EH (cell line): ENCODE measurements around the gene PADI1.

Experiments used
- DNase-seq: peaks from one replicate; pipeline ENCODE4 v3.0.0-alpha.2; 2015; ENCODE audit warnings: low read depth

The PADI1 gene, protein sequence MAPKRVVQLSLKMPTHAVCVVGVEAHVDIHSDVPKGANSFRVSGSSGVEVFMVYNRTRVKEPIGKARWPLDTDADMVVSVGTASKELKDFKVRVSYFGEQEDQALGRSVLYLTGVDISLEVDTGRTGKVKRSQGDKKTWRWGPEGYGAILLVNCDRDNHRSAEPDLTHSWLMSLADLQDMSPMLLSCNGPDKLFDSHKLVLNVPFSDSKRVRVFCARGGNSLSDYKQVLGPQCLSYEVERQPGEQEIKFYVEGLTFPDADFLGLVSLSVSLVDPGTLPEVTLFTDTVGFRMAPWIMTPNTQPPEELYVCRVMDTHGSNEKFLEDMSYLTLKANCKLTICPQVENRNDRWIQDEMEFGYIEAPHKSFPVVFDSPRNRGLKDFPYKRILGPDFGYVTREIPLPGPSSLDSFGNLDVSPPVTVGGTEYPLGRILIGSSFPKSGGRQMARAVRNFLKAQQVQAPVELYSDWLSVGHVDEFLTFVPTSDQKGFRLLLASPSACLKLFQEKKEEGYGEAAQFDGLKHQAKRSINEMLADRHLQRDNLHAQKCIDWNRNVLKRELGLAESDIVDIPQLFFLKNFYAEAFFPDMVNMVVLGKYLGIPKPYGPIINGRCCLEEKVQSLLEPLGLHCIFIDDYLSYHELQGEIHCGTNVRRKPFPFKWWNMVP

DNA sequence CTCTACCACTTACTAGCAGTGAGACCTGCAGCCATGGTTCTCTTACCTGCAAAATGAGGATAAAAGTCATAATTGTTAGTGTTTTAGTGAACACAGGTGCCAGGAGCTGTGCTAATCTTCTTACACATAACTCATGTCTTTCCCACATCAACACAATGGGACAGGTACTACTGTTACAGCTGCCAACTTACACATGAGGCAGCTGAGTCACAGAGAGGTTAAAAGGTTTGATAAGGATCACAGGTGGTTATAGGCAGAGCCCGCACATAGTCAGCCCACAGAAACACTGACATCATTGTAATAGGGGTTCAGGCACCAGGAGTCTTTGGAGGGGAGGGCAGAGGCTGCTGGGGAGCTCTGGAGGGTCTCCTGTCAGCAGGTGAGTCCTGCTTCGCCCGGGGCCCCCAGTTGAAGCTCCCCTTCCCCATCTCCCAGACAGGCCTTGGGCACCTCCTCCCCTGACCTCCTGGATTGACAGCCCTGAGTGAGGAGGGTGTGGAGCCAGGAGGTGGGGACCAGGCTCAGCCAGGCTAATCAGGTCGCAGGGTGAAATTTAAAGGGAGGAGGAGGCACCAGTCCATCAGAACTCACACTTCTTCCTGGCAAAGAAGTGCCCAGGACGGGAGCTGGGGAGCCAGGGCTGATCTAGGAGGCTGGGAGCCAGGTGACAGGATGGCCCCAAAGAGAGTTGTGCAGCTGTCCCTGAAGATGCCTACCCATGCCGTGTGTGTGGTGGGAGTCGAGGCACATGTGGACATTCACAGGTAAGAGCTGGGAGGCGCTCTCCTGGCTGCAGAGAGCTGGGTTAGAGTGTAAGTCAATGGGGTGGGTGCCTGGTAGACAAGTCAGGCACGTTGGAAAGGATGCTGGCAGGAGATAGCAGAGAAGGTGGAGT, at the start of gene PADI1:
Gene PADI1 (plus strand): TSS at position 583 of the 895 bp plus-strand sequence. CDS start 90 bp downstream, at position 673.
- DNase-seq, result no peak

DNA sequence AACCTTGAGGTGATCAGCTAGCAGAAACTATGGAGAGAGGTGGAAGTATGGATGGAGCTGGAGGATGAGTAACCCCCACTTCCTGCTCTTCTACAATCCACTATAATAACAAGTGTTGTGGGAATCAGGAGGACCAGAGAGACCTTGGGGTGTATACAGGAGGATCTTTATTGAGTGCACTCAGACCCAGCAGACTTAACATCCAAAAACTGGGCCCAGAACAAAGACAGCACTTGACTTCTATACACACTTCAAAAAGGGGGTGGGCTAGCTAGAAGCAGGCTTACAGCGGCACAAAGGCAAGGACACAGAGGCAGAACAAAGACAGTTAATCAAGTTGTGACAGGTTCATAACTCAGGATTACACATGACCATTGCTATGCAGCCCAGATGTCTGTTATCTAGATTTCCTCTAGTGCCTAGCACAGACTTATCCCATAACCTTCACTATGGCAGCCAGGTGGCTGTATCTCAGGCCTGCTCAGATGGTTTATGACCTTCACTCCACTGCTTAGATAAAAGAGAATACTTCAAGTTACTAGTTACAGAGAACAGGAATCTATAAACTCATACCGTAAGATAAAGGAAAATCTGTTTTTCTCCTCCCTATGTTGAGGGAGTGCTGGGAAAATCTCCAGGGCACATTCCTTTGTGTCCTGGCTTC, 49.5 kb upstream of the PADI1 start:
- DNase-seq, result peak; percentile 21

DNA sequence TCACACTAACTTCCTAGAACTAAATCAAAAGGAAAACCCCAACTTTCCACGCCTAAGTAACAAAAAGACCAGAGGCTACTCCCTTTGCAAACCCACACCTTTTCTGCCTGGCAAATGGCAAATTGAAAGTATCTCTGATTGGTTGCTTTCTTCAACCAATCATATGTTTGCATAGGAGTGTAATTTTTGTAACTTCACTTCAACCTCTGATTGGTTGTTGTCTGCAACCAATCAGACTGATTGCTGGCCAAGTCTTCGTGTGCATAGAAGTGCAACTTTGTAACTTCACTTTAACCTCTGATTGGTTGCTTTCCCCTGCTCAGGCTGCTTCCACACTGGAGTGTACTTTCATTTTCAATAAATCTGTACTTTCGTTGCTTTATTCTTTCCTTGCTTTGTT, 48.8 kb upstream of the PADI1 start:
- DNase-seq, result peak; percentile 12

DNA sequence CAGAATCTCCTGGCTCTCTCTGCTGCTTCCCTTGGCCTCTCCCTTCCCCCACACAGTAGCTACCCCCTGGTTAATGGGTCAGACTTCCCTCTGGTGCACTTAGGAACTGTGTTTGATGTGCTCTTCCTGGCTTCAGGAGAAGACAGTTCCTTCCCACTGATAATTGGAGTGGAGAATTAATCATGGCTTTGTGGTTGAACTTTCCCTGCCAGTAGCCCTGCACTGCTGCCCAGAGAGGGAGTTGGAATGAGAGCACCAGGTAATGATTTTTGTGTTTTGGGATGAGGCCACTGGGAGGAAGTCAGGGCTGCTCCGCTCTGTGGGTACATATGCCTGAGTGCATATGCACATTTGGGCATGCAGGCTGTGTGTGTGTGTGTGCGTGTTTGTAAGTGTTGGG, 46.0 kb upstream of the PADI1 start:
- peak; percentile 23 for DNase-seq

DNA sequence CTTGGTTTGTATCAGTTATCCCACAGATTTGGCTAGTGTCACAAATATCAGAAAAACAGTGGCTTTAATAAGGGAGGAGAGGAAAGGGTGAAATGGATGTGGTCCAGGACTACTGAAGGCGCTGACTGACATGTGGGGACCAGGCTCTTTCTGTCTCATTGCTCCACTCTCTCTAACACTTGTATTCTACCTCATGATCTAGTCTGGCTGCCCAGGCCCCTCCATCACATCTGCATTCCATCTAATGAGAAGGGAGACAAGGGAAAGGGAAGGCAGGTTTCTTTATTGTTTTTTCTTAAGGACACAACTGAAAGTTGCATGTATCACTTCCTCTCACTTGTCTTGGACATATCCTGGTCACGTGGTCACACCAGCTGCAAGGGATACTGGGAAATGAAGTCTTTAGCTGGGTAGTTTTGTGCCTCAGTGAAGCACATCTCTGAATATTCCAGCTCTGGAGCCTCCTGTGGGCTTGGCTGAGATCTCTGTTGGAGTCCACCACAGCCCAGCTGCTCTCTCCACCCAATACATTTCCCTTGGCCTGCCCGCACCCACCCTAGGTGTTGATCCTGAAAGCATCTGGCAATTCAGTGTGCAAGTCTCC, 43.7 kb upstream of the PADI1 start:
- peak; percentile 38 for DNase-seq

DNA sequence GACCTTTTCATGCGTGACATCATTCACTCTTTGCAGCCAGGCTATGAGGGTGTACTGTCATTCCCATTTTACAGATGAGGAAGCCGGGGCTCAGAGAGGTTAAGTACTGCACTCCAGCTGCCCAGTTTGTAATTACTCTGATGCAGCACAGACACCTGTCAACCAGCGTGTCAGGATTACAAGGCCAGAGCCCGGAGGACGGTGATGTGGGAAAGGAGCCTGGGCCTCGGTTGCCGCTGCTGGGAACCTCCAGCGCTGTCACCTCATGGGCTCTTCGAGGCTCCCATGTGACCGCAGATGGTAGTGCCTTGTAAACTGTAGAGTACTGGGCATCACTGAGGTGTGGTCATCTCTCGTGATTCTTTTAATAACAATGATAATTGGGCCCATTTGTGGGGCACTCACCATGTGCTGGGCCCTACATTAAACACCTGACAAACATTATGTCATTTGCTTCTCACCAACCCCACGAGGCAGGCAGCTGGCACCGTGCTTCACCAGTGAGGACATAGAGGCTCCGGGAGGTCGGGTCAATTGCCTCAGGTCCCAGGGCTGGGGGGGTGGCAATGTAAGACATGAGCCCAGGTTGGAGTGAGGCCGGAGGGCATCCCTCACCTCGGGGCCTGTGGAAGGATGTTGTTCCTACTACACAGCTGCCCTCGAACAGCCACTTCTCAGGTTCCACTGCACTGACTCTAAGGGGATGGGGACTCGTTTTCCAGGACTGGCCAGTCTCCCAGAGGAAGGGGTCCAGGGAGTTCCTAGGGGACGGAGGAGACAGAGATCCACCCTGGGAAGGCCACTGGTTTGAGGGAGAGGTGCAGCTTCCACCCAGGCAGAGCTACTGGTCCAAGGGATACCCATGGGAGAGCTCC, 42.8 kb upstream of the PADI1 start:
- no peak for DNase-seq

DNA sequence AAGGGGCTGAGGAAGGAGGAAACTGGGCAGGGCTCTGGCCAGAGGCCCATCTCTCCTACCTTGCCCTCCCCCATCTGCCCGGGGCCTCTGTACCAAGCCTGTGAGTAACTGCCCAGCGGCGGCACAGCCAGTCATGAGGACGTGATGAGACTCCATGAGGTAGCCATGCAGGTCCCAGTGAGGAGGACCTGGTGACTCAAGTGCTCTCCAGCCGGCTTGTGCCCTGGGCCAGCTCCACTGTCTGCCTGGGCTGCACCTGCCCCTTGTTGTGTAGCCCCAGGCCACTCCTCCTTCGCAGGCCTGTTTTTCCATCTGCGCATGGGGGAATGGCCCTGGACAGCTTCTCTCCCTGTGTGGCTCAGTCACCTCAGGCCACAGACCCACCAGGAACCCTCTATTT, 42.0 kb upstream of the PADI1 start:
- peak; percentile 37 for DNase-seq

DNA sequence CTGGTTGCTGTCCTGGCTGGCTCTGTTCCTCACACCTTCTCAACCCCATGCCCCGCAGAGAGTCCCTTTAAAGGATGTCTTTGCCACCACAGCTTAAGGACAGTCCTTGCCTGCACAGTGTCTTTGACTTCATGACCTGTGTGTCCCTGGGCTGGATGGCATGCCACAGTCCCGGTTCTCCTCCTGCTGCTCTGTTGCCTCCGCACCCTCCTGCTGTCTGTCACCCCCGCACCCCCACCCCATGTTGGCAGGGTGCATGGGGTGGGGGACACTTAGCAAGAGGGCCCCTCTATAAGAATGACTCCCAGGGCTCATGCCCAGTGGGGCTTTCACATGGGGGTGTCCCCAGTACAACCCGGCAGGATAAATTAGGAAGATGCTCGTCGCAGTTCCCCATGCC, 41.6 kb upstream of the PADI1 start:
- no peak for DNase-seq

DNA sequence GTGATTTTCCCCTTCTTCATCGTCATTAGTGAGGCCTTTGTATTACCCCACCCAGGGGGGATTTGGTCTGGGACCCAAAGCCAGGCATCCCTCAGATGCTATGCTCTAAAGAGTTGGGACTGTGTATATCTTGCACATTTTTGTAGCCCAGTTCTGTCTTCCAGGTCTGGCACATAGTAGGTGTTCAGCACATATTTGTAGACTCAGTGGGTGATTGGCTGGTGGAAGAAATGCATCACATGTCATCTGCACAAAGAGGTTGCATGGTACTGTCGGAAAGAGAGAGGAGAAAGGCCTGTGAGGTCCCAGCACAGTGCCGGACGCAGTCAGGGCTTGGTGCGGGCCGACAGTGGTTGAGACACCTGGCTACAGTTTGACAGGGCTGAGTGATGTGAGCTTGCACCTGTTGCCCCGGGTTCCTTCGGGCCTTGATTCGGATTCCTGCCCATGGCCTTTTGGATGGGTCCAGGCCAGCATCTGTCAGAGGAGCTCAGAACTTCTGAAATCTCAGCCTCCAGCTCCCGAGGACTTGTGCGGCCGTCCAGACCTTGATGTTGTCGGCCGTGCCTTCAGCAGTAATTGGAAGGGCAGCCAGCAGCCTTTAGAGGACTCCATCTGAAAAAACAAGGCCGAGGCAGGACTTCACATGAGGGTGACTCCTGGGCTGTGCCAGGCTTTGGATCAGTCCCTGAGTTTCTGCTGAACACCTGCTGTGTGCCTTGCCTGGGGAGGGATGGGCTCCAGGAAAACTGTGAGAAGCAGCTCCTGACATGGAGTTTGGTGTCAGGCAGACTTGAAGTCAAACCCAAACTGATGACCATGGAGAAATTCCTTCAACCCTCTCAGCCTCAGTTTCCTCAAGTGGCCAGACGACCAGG, 40.9 kb upstream of the PADI1 start:
- no peak for DNase-seq

DNA sequence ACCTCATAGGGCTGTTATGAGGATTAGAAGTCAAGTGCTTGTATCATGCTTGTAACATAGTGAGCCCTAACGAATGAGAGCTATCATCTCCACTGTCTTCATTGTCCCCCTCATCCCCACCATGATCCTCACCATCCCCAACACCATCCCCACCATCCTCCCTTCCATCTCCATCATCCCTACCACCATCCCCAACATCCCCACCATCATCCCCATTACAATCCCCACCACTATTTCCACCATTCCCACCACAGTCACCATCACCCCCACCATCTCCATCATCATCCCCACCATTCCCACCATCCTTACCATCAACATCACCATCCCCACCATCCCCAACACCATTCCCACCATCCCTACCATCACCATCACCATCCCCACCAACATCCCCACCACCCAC, 39.1 kb upstream of the PADI1 start:
- DNase-seq, result no peak

DNA sequence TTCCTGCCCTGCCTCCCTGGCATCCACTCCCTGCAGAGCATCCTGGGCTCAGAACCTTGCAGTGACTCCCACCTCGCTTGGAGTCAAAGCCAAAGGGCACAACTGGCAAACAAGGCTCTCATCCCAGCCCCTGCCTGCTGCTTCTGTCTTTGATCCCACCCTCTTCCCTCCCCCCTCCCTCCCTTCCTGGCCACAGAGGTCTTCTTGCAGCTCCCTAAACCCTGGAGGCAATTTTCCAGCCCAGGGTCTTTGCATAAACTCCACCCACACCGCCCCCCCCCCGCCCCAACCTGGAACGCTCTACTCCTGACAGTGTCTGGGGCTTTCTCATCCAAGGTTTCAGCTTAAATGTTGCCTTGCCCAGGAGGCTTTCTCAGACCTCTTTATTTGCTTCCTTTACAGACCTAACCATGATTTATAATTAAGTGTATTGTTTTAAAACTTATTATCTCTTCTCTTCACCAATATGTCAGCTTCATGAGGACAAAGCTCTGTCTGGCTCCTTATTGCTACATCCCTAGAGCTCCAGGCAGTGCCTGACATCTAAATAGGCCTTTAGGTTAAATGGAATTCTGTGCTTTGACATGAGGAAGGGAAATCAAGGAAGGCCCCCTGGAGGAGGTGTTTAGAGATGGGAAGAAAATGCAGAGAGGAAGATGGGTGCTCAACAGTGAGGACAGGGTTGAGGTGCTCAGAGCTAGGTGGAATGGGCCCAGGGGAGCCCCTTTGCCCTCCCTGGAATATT, 37.7 kb upstream of the PADI1 start:
- peak; percentile 29 for DNase-seq

DNA sequence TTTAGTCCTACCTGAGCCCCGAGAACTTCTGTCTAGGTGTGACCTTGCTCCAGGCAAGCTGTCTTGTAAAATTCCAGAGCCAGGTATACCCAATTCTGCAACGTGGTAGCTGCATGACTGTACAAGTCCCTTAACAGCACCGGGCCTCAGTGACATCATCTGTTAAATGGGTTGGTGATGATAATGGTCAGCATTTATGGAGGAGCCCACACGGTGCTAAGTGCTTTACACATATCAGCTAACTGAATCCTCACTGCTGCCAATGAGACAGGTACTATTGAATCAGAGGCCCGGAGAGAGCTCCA, 37.2 kb upstream of the PADI1 start:
- DNase-seq, result no peak

DNA sequence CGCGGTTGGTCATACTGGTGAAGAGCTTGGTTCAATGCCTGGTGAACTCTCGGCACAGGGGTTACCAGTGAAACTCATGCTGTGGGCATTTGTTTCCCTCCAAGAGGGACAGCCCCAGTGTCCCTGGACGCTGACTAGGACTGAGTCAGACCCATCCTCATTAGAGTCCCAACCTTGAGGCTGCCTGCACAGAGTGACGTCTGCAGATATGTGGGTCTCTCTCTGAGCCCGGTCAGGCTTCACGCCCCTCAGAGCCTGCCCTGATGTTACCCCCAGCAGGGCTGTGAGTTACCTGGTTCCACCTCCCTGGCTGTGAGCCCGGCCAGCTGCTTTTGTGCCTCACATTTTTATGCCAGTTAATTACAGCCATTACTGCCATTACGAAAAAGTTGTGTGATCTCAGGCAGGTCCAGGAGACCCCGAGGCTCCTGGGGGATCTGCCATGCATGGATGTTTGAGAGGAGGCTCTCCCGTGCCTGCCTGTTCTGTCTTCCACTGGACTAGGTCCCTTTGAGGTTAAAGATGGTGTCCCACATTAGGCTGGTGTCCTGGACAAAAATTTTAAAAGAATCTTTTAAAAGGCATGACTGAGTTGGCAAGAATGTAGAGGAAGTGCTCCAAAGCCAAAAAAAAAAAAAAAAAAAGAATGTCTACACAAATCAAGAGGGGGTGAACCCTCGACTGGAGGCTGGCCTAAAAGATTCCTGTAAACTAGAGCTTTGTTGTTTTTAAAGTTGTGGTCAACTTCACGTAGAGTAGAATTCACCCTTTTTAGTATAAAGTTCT, 36.6 kb upstream of the PADI1 start:
- DNase-seq, result peak; percentile 97

DNA sequence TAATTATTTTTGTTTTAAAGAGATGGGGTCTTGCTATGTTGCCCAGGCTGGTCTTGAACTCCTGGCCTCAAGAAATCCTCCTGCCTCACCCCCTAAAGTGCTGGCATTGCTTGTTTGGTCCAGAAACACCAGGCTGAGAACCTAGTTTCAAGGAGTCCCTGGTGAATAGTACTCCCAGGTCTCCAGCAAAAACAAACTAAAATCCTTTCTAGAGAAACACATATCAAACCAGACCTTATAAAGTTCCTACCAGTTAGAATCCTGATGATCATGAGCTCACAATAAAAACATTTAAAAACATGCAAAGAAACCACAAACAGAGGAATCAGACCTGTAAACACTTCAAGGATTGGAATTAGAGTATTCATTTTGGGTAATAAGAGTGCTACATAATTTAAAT, 34.4 kb upstream of the PADI1 start:
- peak; percentile 90 for DNase-seq

DNA sequence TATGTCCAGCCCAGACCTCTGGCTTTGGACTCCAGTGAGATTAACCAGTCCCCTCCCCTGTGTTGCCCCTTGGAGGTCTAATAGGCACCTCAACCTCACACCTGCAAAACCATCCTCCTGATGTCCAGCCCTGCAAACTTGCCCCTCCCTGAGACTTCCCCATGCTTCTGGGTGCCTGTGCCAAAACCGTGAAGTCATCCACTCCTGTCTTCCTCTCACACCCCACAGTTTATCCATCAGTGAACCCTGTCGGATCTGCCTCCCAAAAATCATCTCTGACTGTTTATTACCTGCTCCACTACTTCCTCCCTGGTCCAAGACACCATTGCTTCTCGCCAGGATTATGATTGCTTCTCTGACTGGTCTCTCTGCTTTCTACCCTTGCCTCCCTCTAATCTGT, 31.7 kb upstream of the PADI1 start:
- DNase-seq, result no peak

DNA sequence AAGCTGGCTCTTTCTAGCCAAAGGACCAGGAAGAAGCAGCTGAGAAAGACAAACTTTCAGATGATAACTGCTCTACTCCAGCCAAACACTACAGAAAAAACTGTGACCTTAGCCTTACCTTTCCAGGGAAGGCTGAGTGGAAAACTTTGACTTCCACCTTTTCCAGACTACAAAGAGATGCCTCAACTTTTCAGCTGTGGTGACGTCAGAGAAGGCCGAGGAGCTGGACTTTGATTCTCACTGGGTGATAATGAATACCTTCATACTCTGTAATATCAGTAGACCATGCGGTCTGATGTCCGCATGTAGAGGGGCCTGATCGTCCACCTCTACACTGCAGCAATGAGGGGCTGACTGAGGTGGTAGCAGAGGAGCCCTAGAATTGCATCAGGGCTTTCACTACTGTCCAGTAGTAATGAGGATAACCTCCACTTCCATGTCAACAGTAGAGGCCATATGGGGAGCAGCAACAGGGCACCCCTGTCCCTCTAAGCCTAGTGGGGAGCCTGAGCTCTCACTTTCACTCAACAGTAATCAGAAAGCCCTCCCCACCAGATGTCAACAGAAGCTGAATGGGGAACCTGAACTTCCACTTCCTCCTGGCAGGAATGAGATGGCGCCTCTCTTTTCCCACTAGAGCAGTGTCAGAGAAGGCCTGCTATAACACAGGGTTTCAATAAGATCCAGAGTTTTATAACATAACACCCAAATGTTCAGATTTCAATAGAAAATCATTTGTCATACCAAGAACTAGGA, 28.4 kb upstream of the PADI1 start:
- no peak for DNase-seq

DNA sequence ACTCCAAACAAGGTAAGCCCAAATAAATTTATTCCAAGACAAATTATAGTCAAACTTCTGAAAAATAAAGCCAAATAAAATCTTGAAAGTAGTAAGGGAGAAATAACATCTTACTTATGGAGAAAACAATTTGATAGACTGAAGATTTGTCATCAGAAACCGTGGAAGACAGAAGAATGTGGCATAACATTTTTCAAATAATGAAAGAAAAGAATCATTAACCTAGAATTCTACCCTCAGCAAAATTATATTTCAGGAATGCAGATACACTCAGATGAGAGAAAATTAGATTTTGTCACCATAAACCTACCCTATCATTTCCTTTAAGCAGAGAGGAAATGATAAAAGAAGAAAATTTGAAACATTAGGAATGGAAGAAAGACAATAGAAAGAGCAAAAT, 27.3 kb upstream of the PADI1 start:
- DNase-seq, result peak; percentile 52
